GM18498 (cell line): ENCODE data around the gene INS.

Experiments
- ATAC-seq: cut with Tn5 transposase; IDR thresholded peaks from one replicate; pipeline ENCODE4 v1.9.1; 2021; ENCODE audit warnings: mild to moderate bottlenecking, moderate library complexity; ENCODE audit not compliant: unreplicated experiment

Gene INS

DNA sequence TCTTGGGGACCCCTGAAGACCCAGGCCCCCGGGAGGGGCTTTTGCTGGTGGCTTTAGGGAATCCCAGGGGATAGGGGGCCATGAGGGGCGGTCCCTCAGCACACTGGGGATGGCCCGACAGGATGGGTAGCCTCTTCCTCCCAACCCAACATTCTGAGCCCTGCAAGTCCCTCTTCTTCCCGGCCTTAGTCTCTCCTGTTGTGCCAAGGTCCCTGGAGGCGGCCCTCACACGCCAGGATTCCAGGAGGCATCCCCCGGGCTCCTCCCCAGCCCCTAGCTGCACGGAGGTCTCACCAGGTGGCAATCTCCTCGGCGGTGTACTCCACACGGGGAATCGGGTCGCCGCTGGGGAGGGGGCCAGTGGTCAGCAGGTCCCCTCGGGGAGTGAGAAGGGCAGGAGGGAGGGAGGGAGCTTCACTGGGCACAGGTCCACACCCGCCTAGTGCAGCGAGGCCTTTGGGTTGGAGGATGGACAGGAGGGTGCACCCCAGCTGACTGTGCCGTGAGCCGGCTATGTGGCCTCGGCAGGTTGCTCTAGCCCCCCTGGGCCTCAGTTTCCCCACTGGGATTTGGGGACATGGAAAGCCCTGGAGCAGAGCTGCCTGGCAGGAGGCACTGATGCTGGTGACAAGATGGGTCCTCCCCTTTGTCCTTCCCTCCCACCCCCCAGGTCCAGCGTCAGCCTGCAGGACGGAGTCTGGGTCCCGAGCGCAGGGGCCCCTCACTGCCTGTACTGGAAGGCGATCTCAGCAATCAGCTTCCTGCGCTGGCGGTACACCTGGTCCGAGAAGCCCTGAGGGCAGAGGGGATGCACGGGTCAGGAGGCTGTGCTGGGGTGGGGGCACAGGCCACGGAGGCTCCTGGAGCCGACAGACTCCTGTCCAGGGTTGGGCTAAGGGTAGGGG, 6.4 kb upstream of the INS start:
- ATAC-seq: no peak

- no peak for ATAC-seq
These were observed 5.3 kb upstream of the INS start for GRCh38 chr11:2166091-2166851.

DNA sequence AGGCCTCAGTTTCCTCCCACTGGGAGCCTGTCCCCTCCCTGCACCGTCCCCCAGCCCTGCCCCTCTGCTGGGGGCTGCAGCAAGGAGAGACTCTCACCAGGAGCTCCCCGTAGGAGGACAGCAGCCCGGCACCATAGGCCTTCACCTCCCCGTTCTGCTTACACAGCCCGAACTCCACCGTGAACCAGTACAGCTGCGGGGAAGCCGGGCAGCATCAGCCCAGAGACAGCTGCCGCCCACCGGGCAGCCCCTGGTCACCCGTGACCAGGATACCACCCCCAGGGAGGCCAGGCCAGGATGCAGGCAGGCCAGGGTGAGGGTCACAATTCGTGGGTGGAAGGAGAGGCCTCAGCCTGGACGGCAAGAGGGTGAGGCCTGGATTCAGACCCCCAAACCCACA, 4.6 kb upstream of the INS start:
- ATAC-seq: no peak

GRCh38 chr11:2164861-2165555, 4.0 kb upstream of the INS start:
- ATAC-seq: no peak

GRCh38 chr11:2164081-2164480, 3.1 kb upstream of the INS start:
- ATAC-seq: no peak

DNA sequence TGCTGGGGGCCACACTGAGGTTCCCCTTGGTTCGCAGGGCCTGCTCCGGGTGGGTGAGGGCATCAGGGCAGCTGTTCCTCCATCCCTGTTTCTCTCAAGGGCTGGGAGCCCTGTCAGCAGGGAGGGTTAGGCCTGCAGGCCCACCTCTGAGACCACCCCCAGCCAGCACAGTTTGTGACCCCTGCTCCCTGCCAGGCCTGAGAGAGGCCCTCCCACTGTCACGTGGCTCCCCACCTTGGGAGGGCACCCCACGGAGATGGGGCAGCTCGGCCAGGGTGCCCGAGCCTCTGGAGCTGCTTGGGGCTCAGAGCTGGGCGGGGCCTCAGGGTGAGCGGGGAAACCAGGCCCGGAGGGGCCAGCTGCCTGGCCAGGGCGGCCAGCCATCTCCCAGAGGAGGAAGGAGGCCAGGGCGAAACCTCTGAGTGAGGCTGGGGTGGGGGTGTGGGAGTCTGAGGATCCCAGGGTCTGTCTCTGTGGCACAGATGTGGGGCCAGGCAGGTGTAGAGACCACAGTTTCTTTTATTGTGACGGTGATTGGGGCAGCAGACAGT, 2.5 kb upstream of the INS start:
- no peak for ATAC-seq

GRCh38 chr11:2159536-2160413, 1.2 kb downstream of the INS start:
- no peak for ATAC-seq

DNA sequence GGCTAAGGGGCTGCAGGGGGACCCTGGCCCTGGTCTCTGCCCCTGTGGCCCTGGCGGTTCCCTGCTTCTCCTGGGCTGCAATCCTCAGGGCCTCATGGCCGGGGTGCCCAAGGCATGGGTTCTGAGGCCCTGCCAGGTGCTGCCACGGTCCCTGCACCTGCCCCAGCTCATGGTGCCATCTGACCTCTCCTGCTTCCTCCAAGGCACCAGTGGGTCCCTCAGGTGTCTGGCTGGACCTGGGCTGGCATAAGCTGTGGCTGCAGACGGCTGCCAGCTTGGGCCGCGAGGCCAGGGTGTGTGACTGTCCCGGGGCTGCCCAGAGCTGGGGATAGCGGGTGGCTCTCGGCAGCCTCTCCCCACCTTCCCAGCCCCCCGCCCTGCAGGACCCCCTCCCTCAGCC, 2.0 kb downstream of the INS start:
- no peak for ATAC-seq

DNA sequence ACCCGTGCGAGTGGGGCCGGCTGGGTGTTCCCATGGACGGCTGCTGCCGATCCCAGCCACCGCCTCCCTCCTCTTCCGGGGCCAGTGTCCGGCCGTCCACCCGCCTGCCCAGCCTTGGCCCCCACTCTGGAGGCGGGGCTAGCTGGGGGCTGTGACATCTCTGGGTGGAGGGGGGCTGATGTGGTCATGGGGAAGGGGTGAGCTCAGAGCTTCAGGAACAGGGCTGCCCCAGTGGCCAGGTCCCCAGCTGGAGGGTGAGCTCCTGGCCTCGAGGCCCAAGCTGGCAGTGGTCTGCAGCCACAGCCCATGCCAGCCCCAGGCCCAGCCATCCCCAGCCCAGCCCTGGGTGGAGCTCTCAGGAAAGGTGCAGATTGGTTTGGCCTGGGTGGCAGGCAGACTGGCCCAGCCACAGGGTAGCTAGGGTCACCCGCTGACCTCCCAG, 2.7 kb downstream of the INS start:
- no peak for ATAC-seq

- ATAC-seq: no peak
These were observed 3.5 kb downstream of the INS start for GRCh38 chr11:2157294-2158040.

DNA sequence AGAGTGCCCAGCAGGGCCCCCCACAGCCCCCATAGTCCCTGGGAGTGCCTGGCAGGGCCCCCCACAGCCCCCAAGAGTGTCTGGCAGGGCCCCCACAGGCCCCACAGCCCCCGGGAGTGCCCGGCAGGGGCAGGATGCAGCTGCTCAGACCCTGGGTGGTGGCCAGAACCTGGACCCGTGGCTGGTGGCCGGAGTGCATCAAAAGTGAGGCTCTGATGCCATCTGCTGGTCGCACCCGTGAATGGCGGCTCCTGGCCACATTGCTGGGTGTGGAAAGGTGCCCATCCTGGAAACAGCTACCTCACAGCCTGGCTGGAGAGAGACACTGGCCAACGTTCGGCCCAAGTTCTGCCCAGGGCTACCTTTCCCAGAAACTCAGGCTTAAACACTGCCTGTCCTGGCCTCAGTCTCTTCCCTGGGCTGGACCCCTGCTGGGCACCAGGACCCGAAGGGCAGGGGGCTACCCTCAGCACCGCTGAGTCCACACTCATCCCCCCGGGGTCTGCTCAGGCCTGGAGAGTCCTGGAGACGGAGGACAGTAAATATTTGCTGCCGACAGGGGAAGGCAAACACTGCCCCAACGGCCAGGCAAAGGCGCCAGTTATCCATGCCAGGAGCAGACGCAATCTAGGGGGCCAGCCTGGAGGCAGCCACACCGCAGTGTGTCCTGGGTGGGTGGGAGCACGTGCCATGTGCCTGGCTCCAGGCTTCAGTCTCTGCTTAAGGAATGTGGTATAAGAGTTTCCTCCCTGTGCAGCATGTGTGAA, 4.4 kb downstream of the INS start:
- ATAC-seq: no peak

- ATAC-seq: no peak
These were observed 5.5 kb downstream of the INS start for GRCh38 chr11:2155511-2155910.

- ATAC-seq: no peak
These were observed 6.1 kb downstream of the INS start for GRCh38 chr11:2154889-2155288.

- no peak for ATAC-seq
These were observed 6.8 kb downstream of the INS start for GRCh38 chr11:2154195-2154585.

GRCh38 chr11:2153581-2154194, 7.3 kb downstream of the INS start:
- no peak for ATAC-seq

DNA sequence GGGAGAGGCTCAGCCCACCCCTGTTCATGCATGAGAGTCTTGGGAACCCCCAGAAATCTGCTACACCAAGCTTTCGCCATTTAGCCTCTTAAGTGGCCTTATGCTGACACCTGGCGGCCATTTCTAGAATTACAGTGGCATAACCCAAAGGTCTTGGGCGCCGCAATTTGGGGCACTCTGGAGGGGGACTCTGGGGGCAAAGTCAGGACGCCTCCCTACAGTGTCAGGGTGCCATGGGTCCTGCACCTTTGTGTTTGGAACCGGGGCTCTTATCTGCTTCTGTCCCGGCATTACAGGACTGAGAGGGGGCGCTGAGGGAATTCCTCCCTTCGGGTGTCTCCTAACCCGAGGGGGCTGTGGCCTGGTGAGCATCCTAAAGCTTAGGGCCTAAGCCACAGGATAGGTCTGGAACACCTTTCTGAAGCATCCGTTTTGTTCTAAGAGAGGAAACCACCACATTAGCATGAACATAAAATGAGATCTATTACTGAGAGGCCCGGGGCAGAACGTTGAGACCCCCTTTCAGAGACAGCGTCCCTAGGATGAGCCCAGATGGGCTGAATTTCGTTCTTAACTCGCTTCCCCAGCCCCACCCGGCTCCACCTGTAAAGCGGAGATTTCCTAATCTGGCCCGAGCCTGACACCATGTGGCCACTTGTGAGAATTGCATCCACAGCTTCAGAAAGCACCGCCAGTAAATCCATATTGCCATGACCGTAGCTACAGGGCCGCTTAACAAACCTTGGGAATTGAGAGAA, 9.3 kb downstream of the INS start:
- ATAC-seq: peak; percentile 46
